DOHH2 (cell line): Measurements from ENCODE around the gene LHFPL6.

ENCODE experiments used
- H3F3A ChIP-seq: fragments of 200-600 bp; sonication (generic), shearing (Covaris generic); 2 replicates; pipeline ENCODE4 v1.6.0; 2016; ENCODE audit warnings: antibody characterized with exemption, mild to moderate bottlenecking; ENCODE audit not compliant: control insufficient read depth, insufficient read depth
- H3K27ac ChIP-seq: fragments of 200-600 bp; sonication (generic); 2 replicates; pipeline ENCODE4 v1.5.1; 2014; ENCODE audit warnings: low read depth, mild to moderate bottlenecking, low read length, moderate library complexity
- H3K27me3 ChIP-seq: fragments of 200-600 bp; sonication (generic); 2 replicates; pipeline ENCODE4 v1.6.1; 2014; ENCODE audit warnings: mild to moderate bottlenecking, low read length, mixed read lengths; ENCODE audit not compliant: control insufficient read depth
- H3K36me3 ChIP-seq: fragments of 200-600 bp; sonication (generic); 2 replicates; pipeline ENCODE4 v1.6.1; 2014; ENCODE audit warnings: mild to moderate bottlenecking, low read length, moderate library complexity, mixed read lengths; ENCODE audit not compliant: control insufficient read depth
- H3K4me1 ChIP-seq: fragments of 200-600 bp; sonication (generic); 2 replicates; pipeline ENCODE4 v1.6.1; 2014; ENCODE audit warnings: mild to moderate bottlenecking, low read length, mixed read lengths; ENCODE audit not compliant: control insufficient read depth
- H3K4me2 ChIP-seq: fragments of 200-600 bp; sonication (generic); 2 replicates; pipeline ENCODE4 v1.6.0; 2014; ENCODE audit warnings: mild to moderate bottlenecking, low read length, moderate library complexity
- H3K4me3 ChIP-seq: fragments of 200-600 bp; sonication (generic); 2 replicates; pipeline ENCODE4 v1.5.1; 2014; ENCODE audit warnings: mild to moderate bottlenecking, low read length, mixed read lengths
- H3K79me2 ChIP-seq: fragments of 200-600 bp; sonication (generic); 2 replicates; pipeline ENCODE4 v1.6.1; 2014; ENCODE audit warnings: mild to moderate bottlenecking, low read length, mixed read lengths; ENCODE audit not compliant: control insufficient read depth
- H3K9me2 ChIP-seq: fragments of 200-600 bp; sonication (generic); replicated peaks from 2 replicates; pipeline ENCODE4 v1.6.1; 2014; ENCODE audit warnings: mild to moderate bottlenecking, low read length, mixed read lengths; ENCODE audit not compliant: control insufficient read depth
- H3K9me3 ChIP-seq: fragments of 200-600 bp; sonication (generic); 2 replicates; pipeline ENCODE4 v1.6.1; 2014; ENCODE audit warnings: antibody characterized with exemption, low read length, mixed read lengths; ENCODE audit not compliant: control insufficient read depth, insufficient read depth
- H4K20me1 ChIP-seq: fragments of 200-600 bp; sonication (generic); 2 replicates; pipeline ENCODE4 v1.6.0; 2014; ENCODE audit warnings: low read depth, mild to moderate bottlenecking, antibody characterized with exemption, low read length, moderate library complexity; ENCODE audit not compliant: control insufficient read depth, insufficient read depth
- EZH2phosphoT487 ChIP-seq: fragments of 200-600 bp; sonication (generic); IDR thresholded peaks from 2 replicates; pipeline ENCODE4 v1.6.1; 2017; ENCODE audit warnings: borderline replicate concordance, mild to moderate bottlenecking, antibody characterized with exemption, low read length, moderate library complexity, mixed read lengths
- TF ChIP-seq, protein P1 (sequence below): fragments of 200-600 bp; sonication (generic); IDR thresholded peaks from one replicate; pipeline ENCODE4 v1.5.1; 2014; ENCODE audit warnings: antibody characterized with exemption, mild to moderate bottlenecking, low read depth, low read length; ENCODE audit not compliant: poor library complexity, severe bottlenecking

Gene LHFPL6

DNA sequence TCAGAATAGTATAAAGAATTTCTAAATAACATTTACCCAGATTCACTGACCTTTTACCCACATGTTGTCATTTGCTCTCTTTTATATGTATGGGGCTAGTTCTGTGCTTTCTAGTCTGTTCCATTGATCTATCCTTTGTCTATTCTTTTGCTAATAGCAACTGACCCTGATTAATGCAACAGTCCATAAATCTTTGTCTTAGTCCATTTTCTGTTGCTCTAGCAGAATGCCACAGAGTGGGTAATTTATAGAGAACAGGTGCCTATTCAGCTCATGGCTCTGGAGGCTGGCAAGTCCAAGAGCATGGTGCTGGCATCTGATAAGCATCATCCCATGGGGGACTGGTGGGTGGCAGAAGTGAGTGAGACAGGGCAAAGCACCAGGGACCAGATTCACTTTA lies 52.1 kb downstream of the LHFPL6 start:
- no peaks in the 10 kb centered on the region for H4K20me1 ChIP-seq
- no peaks in the 10 kb centered on the region for H3K9me2 ChIP-seq
- H3F3A ChIP-seq: no peaks in the 10 kb centered on the region
- H3K27ac ChIP-seq: no peak overlapping the region
- H3K27me3 ChIP-seq: no peaks in the 10 kb centered on the region
- H3K9me3 ChIP-seq: no peaks in the 10 kb centered on the region
- TF ChIP-seq EZH2phosphoT487: no peak
- TF ChIP-seq, protein P1, sequence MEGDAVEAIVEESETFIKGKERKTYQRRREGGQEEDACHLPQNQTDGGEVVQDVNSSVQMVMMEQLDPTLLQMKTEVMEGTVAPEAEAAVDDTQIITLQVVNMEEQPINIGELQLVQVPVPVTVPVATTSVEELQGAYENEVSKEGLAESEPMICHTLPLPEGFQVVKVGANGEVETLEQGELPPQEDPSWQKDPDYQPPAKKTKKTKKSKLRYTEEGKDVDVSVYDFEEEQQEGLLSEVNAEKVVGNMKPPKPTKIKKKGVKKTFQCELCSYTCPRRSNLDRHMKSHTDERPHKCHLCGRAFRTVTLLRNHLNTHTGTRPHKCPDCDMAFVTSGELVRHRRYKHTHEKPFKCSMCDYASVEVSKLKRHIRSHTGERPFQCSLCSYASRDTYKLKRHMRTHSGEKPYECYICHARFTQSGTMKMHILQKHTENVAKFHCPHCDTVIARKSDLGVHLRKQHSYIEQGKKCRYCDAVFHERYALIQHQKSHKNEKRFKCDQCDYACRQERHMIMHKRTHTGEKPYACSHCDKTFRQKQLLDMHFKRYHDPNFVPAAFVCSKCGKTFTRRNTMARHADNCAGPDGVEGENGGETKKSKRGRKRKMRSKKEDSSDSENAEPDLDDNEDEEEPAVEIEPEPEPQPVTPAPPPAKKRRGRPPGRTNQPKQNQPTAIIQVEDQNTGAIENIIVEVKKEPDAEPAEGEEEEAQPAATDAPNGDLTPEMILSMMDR: no peak
- peaks cover 3% of the 10 kb centered on the region; the same call in 1 of the 2 replicates for H3K36me3 ChIP-seq
- H3K4me2 ChIP-seq: no peak overlapping the region
- H3K4me1 ChIP-seq: no peaks in the 10 kb centered on the region
- H3K4me3 ChIP-seq: no peak overlapping the region
- peaks cover 12% of the 10 kb centered on the region for H3K79me2 ChIP-seq

DNA sequence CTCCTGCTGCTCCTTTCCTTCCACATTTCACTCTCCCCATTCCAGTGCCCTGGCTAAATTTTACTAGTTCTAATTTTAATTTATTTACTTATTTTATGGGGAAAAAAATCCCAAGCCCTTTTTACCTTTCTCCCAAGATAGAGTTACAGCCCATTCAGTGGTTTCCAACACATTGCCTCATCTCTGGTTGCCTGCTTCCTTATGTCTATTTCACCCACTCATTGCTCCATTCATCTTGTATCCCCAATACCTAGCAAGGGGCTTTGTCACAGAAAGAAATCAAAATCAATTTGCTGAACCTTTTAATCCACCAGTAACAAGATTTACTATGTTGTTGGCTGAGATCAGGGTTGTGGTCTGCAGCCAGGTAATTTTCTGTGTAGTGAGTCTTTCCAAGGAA lies 55.9 kb downstream of the LHFPL6 start:
- Histone ChIP-seq H3K79me2 (no peaks in the 10 kb centered on the region; the same call in 1 of the 2 replicates), H3K4me3 (no peak overlapping the region), H3K4me1 (no peaks in the 10 kb centered on the region), H3F3A (no peaks in the 10 kb centered on the region), H3K9me2 (no peaks in the 10 kb centered on the region), H3K9me3 (no peaks in the 10 kb centered on the region), H3K27me3 (no peaks in the 10 kb centered on the region), H3K36me3 (peaks cover under 1% of the 10 kb centered on the region; the same call in 1 of the 2 replicates), H3K4me2 (no peak overlapping the region), H3K27ac (no peak overlapping the region), H4K20me1 (no peaks in the 10 kb centered on the region)
- TF ChIP-seq, protein P1: no peak
- TF ChIP-seq EZH2phosphoT487: no peak

DNA sequence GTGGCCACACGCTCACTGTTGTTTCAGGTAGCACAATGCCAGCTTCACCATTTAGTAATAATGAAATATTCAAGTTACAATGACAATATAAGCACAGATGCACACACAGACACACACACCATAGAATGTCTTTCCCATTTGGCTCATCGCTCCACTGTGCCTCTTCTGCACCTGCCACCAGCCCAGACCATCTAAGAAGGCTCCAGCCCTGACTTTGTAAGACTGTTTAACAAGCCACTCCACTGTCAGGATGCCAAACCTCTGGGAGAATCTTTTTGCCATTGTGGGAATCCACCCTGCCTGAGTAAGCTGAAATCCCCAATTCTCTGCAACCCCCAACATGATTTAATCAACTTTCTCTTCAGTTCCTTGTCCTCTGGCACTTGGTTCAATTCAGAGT lies 60.6 kb downstream of the LHFPL6 start:
- Histone ChIP-seq H3F3A (no peaks in the 10 kb centered on the region), H3K79me2 (peaks cover 6% of the 10 kb centered on the region), H3K9me3 (no peaks in the 10 kb centered on the region), H3K4me2 (no peak overlapping the region), H3K4me1 (no peaks in the 10 kb centered on the region), H3K27me3 (no peaks in the 10 kb centered on the region), H3K9me2 (no peaks in the 10 kb centered on the region), H3K36me3 (no peaks in the 10 kb centered on the region), H3K27ac (no peak overlapping the region), H4K20me1 (no peaks in the 10 kb centered on the region), H3K4me3 (no peak overlapping the region)
- TF ChIP-seq, protein P1: no peak
- no peak for TF ChIP-seq EZH2phosphoT487

DNA sequence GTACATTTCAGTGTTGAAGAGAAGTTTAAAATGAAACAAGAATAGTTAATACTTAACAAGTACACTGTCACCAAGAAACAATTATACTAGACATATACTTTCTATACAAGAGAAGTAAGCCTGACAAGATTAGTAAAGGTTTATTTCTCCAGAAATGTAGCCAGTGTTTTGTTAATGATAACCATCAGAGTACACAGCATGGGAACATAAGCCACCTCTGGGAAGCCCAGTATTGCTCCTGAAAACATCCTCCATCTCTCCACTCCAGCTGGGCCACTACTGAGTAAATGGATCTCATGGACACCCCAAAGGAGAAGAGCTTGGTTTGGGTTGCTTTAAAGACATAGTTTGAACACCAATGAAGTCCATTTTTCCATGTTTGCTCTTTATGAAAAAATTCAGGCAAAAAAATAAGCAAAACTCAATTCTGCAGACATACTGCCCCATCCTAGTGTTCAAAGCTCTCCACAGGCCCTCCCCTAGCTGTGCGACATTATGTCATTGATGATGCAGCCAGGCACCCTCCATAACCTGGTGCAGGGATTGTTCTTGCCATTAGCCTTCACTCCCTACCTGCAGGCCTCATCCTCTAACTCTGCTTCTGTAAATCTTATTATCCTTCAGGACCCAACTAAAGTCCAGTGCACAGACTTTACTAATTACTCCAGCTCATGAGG lies 61.9 kb downstream of the LHFPL6 start:
- Histone ChIP-seq H3K4me1 (no peaks in the 10 kb centered on the region), H3K27me3 (no peaks in the 10 kb centered on the region), H3F3A (no peaks in the 10 kb centered on the region), H3K9me2 (no peaks in the 10 kb centered on the region), H3K36me3 (no peaks in the 10 kb centered on the region), H4K20me1 (no peaks in the 10 kb centered on the region), H3K4me3 (no peak overlapping the region), H3K27ac (no peak overlapping the region), H3K79me2 (peaks cover 11% of the 10 kb centered on the region), H3K4me2 (no peak overlapping the region), H3K9me3 (no peaks in the 10 kb centered on the region)
- TF ChIP-seq EZH2phosphoT487: no peak
- TF ChIP-seq, protein P1: no peak
